ENCODE measurements around the gene ZBTB6. TPM values are rescaled to one million over a fixed set of nuclear protein-coding genes. Genes with fewer than 3 reads are reported as not detected.
A peak's percentile ranks its signal among the peaks of the same experiment; 100 is the strongest.
"Not testable (repeated sequence)": the region's sequence is repeated elsewhere in the genome, so short reads cannot be mapped to it uniquely, and the experiment has no call there.

ZBTB6 gene
- total RNA-seq, 1 experiment from 2014 or later: 13.0 TPM

- DNase-seq (ENCODE audit: low read depth): no peak
Observed at GRCh38 chr9:122929796-122930354, 16.8 kb upstream of the ZBTB6 start.

GRCh38 chr9:122923947-122924346 lies 10.8 kb upstream of the ZBTB6 start:
- no peak for DNase-seq (ENCODE audit: low read depth)

DNA sequence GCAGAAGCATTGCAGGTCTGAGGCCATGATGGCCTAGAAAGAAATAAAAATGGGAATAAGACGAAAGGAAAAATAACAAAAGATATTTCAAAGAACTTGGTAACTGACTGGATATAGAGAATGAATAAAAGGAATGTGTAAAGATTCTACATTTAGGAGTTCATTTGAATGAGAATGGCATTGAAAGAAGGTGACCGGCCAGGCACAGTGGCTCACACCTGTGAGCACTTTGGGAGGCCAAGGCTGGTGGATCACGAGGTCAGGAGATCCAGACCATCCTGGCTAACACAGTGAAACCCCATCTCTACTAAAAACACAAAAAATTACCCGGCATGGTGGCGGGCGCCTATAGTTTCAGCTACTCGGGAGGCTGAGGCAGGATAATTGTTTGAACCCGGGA lies 9.6 kb upstream of the ZBTB6 start:
- DNase-seq (ENCODE audit: low read depth): no peak

- no peak for DNase-seq (ENCODE audit: low read depth)
Observed at GRCh38 chr9:122918310-122918709, 5.2 kb upstream of the ZBTB6 start.

DNA sequence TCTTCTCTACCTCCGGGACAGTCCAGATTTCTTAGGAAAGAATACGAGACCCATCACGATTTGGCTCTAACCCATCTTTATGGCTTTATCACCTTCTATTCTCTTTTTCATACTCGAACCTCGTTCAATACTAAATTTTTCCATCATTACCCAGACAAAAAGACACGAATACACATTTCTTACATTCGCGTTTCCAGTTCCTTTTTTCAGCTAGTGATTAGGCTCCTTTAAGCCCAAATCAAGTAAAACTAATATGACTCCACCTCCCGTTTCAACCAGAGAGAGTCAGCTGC lies 506 bp downstream of the ZBTB6 start:
- DNase-seq (ENCODE audit: low read depth): no peak

GRCh38 chr9:122906122-122906521 lies 7.0 kb downstream of the ZBTB6 start:
- DNase-seq (ENCODE audit: low read depth): not testable (repeated sequence)

DNA sequence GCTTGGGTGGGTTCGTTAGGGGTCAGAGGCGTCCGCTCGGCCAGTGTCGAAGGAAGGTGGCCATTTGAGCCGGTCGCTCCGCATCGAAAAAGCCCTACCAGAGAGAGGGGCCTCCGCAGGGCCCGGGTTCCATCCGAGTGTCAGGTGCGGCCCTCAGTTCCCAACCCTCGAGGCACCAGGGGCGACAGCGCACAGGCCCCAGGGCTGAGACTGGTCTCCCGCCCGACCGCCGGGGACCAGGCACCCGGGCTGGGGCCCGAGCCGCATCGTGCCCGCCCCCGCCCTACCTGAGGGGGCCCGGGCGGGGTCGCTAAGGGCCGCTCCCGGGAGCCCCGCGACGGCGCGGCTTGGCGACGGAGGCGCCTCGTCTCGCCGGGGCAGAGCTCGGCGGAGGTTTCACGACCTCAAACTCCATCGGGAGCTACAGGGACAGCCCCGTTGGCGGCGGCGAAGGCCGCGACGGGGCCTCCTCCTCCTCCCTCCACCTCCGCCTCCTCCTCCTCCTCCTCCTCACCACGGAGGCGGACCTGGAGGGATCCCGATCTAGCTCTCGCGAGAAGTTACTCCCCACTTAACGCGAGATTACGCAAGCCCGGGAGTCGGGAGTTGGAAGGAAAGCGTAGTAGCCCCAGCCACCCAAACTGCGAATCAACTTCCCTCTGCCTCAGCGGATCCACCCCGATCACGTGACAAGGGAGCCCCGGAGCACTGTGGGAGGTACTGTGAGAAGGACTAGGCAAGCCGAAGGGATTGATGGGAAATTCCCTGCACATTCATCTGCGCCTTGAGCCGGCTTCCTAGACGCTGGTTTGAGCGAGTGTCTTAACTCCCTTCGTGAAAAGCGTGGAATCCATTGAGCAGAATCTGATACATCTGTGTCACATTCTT lies 8.1 kb downstream of the ZBTB6 start, which contains the start of gene RC3H2:
Gene RC3H2 (minus strand): TSS at position 537 of the 888 bp plus-strand sequence. CDS start 7,850 bp downstream, outside the sequence.
- DNase-seq (ENCODE audit: low read depth): peak; percentile 99

GRCh38 chr9:122904466-122904822 lies 8.7 kb downstream of the ZBTB6 start:
- peak; percentile 50 for DNase-seq (ENCODE audit: low read depth)

DNA sequence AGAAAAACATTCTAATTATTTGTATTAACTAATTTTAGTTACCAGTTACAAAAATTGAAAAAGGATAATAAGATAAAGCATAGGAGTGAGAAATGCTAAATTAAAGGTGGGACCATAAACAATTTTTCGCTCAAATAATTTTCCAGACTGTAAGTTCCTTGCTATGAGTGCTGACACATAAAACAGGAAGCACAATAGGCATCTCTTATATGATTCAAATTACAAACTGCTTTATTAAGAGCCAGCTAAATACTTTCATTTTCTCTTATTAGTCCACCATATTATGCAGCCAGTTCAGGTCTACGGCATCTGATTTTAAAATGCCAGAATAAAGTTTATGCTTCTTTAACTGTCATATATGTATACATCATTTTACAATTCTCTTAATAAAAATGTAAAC lies 12.3 kb downstream of the ZBTB6 start:
- DNase-seq (ENCODE audit: low read depth): peak; percentile 39

GRCh38 chr9:122897969-122898368 lies 15.2 kb downstream of the ZBTB6 start:
- DNase-seq (ENCODE audit: low read depth): no peak

DNA sequence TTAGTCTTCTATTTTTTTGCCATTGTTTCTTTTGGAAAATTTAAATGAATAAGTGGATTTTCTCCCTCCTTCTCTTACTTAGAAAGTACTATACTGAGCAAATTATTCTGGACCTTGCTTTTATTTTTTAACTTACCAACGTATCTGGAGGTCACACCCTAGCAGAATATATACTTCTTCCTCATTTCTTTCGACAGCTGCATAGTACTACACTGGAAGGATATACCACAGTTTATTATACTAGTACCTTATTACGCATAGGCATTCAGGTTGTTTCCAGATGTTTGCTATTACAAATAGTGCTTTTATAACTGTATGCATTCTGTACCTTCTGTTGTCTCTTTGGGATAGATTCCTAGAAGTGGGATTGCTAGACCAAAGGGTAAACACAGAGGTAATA lies 24.6 kb downstream of the ZBTB6 start:
- no peak for DNase-seq (ENCODE audit: low read depth)

DNA sequence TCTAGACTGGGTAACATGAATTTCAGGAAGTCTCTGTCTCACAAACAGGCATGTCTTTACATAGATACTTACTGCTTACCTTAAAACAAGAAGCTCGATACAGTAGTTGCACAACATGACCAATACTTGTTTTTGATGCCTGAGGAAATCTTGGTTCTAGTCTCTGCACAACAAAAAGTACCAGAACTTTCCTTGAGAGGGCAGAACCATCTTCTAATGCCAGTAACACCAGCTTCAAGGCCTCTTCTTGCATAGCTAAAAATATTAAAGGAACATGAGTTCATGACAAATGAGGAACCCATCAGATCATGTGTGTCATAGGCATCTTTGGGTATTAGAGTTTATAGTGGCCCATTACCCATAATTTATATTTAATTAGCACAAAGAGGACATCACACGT lies 30.0 kb downstream of the ZBTB6 start:
- DNase-seq (ENCODE audit: low read depth): no peak

DNA sequence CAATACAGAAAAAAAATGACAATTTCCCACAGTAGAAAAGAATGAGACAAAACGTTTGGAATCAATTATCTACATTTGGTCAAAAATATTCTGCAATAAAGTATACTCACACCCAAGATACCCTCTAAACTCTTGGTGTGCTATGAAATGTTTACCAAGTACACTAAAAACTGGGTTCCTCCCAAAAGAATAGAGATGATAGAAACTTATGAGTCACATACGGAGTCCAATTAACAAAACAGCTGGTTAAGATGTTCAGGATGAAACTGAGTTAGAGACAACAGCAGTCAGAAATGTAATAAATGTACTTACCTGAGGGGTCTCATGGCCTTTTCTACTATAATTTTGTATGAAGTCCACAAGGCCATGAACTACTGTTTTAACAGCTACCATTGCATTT lies 33.7 kb downstream of the ZBTB6 start:
- DNase-seq (ENCODE audit: low read depth): no peak

- DNase-seq (ENCODE audit: low read depth): no peak
Observed at GRCh38 chr9:122875523-122875922, 37.6 kb downstream of the ZBTB6 start.

GRCh38 chr9:122867276-122867675 lies 45.8 kb downstream of the ZBTB6 start:
- not testable (repeated sequence) for DNase-seq (ENCODE audit: low read depth)

DNA sequence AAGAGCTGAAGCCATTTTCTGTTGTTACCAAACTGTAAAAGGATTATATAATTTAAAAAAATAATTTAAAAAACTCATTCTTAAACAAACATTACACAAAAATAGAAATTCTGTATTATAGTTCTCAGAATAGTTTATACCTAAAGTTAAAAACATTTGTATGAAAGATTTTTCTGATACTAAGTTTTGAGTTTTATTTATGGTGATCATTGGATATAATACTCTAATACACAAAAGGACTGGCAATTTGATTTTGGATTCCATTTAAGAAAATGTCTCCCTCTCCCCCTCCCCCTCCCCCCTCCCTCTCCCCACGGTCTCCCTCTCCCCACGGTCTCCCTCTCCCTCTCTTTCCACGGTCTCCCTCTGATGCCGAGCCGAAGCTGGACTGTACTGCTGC lies 47.0 kb downstream of the ZBTB6 start:
- no peak for DNase-seq (ENCODE audit: low read depth)

GRCh38 chr9:122865300-122865699 lies 47.8 kb downstream of the ZBTB6 start:
- DNase-seq (ENCODE audit: low read depth): no peak

DNA sequence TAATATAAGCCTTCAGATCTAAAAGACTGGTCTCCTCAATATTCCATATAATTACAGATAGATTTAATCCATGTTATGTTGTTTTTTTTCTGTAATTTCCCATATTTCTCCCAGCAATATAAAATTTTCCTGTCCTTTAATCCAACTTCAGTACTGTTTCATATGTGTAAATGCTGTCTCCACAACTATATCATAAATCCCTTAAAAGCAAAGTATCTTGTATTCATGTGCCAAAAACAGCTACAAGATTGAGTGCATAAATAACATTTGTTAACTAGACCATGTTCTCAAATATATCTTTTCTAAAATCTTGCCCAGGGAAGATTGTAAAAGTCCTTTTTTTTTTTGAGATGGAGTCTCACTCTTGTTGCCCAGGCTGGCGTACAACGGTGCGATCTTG lies 49.7 kb downstream of the ZBTB6 start:
- no peak for DNase-seq (ENCODE audit: low read depth)

- no peak for DNase-seq (ENCODE audit: low read depth)
Observed at GRCh38 chr9:122860319-122861142, 52.6 kb downstream of the ZBTB6 start.
